Body of pancreas (tissue), 4 donors: ENCODE measurements around the gene AGPAT3. TPM values are rescaled to one million over a fixed set of nuclear protein-coding genes. Genes with fewer than 3 reads are reported as not detected.

Source experiments
- ATAC-seq: fragments of 150-250 bp; one replicate; pipeline ENCODE4 v1.9.1; 2016
- DNase-seq, 4 donors: peaks; one replicate each; pipeline ENCODE4 v3.0.0-alpha.2; 2019
- H3K27ac ChIP-seq, 4 donors: fragments of 200-600 bp; sonication (generic); 1 replicate in 3 of 4; 2 replicates in 1 of 4; pipeline versions ENCODE4 v1.5.1 to v1.6.1; 2016 to 2019; ENCODE audit warnings: mild to moderate bottlenecking in 1 of 4, mixed read lengths in 1 of 4, moderate library complexity in 1 of 4
- H3K27me3 ChIP-seq, 2 donors: fragments of 200-600 bp; sonication (generic); one replicate each; pipeline ENCODE4 v1.6.0; 2016; ENCODE audit warnings: mild to moderate bottlenecking in 1 of 2
- H3K36me3 ChIP-seq, 2 donors: fragments of 200-600 bp; sonication (generic); replicated peaks in 1 of 2; 2 replicates each; pipeline ENCODE4 v1.5.1; 2016; ENCODE audit warnings: low read depth in 2 of 2; ENCODE audit not compliant: insufficient read depth in 1 of 2
- H3K4me1 ChIP-seq: fragments of 200-600 bp; sonication (generic); one replicate; pipeline ENCODE4 v1.6.0; 2016
- H3K4me3 ChIP-seq, 2 donors: fragments of 200-600 bp; sonication (generic); 1 replicate in 1 of 2; 2 replicates in 1 of 2; pipeline ENCODE4 v1.5.1; 2016 to 2019
- H3K9me3 ChIP-seq, 3 donors: fragments of 200-600 bp; sonication (generic); 1 replicate in 2 of 3; 2 replicates in 1 of 3; pipeline ENCODE4 v1.5.1; 2016
- CTCF ChIP-seq, 7 experiments: fragments of 450-650 bp in 4 of 7; fragments of 200-600 bp in 3 of 7; sonication (generic) in 3 of 7; IDR thresholded peaks; one replicate each; pipeline ENCODE4 v1.5.1; 2016 to 2019; ENCODE audit warnings: antibody characterized with exemption in 7 of 7
- POLR2A ChIP-seq, 3 donors: fragments of 450-650 bp; IDR thresholded peaks; one replicate each; pipeline ENCODE4 v1.6.1; 2016; ENCODE audit warnings: antibody characterized with exemption in 3 of 3, mild to moderate bottlenecking in 2 of 3
- WGBS, 2 donors: methylation state at CpG; one replicate each; pipeline ENCODE4 v1.1.5; 2017; 5-methylcytosine and 5-hydroxymethylcytosine counted together
- intact Hi-C: fragments of 100-400 bp; cut with DNase I; formaldehyde crosslinking; loops from one replicate; pipeline ENCODE4 v1.15.1; 2023
- total RNA-seq, 2 donors: library from RNA; depleted of rRNA; stranded (reverse); fragments of >200 nt; gene quantifications; one replicate each; pipeline ENCODE4 v1.1.0, GENCODE V29; 2016

Gene AGPAT3
- total RNA-seq, 2 donors from 2014 or later, result 21.8 to 39.2 TPM

GRCh38 chr21:44010429-44010828 is 145.4 kb downstream of the AGPAT3 start:
- no peak overlapping the region for H3K27ac ChIP-seq
- peaks cover 27% of the 10 kb centered on the region for H3K4me1 ChIP-seq
- DNase-seq (no peak), ATAC-seq (no peak)
- no peak for TF ChIP-seq POLR2A (IDR thresholded peaks at IDR 0.05)
- no peak for TF ChIP-seq CTCF (IDR thresholded peaks at IDR 0.05)
- no peaks in the 10 kb centered on the region for H3K36me3 ChIP-seq
- H3K27me3 ChIP-seq, result no peaks in the 10 kb centered on the region
- no peaks in the 10 kb centered on the region for H3K9me3 ChIP-seq
- intact Hi-C loops, result no loop called here
- no peak overlapping the region for H3K4me3 ChIP-seq
- WGBS, 2 donors, result 66 to 70% methylated on average over 9 of the region's 9 CpGs

GRCh38 chr21:44011123-44011522 is 146.1 kb downstream of the AGPAT3 start:
- WGBS, 2 donors, result 75 to 78% methylated on average over 9 of the region's 9 CpGs
- intact Hi-C loops, result no loop called here
- ATAC-seq (no peak), DNase-seq (no peak)
- H3K9me3 ChIP-seq, result no peaks in the 10 kb centered on the region
- TF ChIP-seq CTCF (IDR thresholded peaks at IDR 0.05) (no peak), POLR2A (IDR thresholded peaks at IDR 0.05) (no peak)
- H3K27ac ChIP-seq, result peak overlapping the region in 3 of 4 donors; percentile 94 to 97 (median 95)
- H3K27me3 ChIP-seq, result no peaks in the 10 kb centered on the region
- peaks cover 27% of the 10 kb centered on the region for H3K4me1 ChIP-seq
- H3K4me3 ChIP-seq, result no peak overlapping the region
- no peaks in the 10 kb centered on the region for H3K36me3 ChIP-seq

- no peaks in the 10 kb centered on the region for H3K27me3 ChIP-seq
- WGBS, 2 donors, result 0 to 1% methylated on average over 13 to 94 of the region's 107 CpGs
- TF ChIP-seq CTCF (IDR thresholded peaks at IDR 0.05), result peak in 1 of 7 experiments; percentile 5
- TF ChIP-seq POLR2A (IDR thresholded peaks at IDR 0.05), result peak; percentile 74 to 84 (median 82)
- peak within 1 kb of the TSS; percentile 86 to 95 for H3K4me3 ChIP-seq
- H3K36me3 ChIP-seq, result no peaks in the 10 kb centered on the region
- intact Hi-C loops, result no loop called here
- ATAC-seq (peak; percentile 95), DNase-seq (peak; percentile 82 to 86 (median 82))
- H3K9me3 ChIP-seq, result no peaks in the 10 kb centered on the region
- H3K27ac ChIP-seq, result peak within 1 kb of the TSS; percentile 86 to 97 (median 94)
- H3K4me1 ChIP-seq, result peaks cover 27% of the 10 kb centered on the region
Measured at GRCh38 chr21:44011579-44012473, 146.8 kb downstream of the AGPAT3 start, which contains the start of gene TRAPPC10. TRAPPC10 (plus strand) TSS chr21:44012309; CDS start chr21:44012494, 185 bp downstream.

GRCh38 chr21:44012474-44013379 is 147.7 kb downstream of the AGPAT3 start:
- peaks cover 30% of the 10 kb centered on the region for H3K4me1 ChIP-seq
- no peaks in the 10 kb centered on the region for H3K27me3 ChIP-seq
- DNase-seq, result peak; percentile 39 to 57 (median 54)
- no peaks in the 10 kb centered on the region for H3K36me3 ChIP-seq
- no peaks in the 10 kb centered on the region for H3K9me3 ChIP-seq
- H3K4me3 ChIP-seq, result peak overlapping the region; percentile 26 to 69
- intact Hi-C loops, result no loop called here
- 0% methylated on average over 19 to 83 of the region's 87 CpGs for WGBS, 2 donors
- no peak for TF ChIP-seq POLR2A (IDR thresholded peaks at IDR 0.05)
- no peak for TF ChIP-seq CTCF (IDR thresholded peaks at IDR 0.05)
- peak overlapping the region; percentile 86 to 97 (median 94) for H3K27ac ChIP-seq
- ATAC-seq, result peak; percentile 54
